HT1080 (cell line): ENCODE measurements around the gene FBXO46. TPM values are rescaled to one million over a fixed set of nuclear protein-coding genes. Genes with fewer than 3 reads are reported as not detected.

Experiments
- DNase-seq: peaks from one replicate; pipeline ENCODE4 v3.0.0-alpha.2; 2015; ENCODE audit warnings: low read depth
- polyA plus RNA-seq, 2 experiments: library from polyadenylated mRNA; depleted of rRNA; stranded (reverse); fragments of >200 nt; gene quantifications; 2 replicates each; pipeline ENCODE4 v1.2.3, GENCODE V29; 2015
- total RNA-seq: library from RNA; depleted of rRNA; stranded (reverse); fragments of >200 nt; shearing (Covaris generic); gene quantifications from 2 replicates; pipeline ENCODE4 v1.2.3, GENCODE V29; 2014; rRNA removed

FBXO46 gene, protein sequence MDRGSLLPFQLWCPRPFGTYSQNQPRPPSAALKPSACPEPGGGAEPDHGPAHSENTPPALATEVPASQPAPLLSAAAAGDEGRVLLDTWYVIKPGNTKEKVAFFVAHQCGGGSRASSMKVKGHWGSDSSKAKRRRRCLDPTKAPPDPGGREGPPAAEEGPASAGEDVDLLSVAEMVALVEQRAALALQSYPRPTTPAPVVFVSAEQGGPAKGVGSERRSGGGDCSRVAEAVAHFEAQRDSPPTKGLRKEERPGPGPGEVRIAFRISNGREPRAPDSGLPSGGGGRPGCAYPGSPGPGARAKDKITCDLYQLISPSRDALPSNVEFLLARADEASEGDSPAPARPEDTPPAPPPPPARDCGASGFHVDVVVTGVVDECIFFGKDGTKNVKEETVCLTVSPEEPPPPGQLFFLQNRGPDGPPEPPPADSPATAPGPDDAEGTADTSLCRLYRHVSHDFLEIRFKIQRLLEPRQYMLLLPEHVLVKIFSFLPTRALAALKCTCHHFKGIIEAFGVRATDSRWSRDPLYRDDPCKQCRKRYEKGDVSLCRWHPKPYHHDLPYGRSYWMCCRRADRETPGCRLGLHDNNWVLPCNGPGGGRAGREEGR
- 9.5 and 14.2 TPM in 2 replicates for total RNA-seq
- polyA plus RNA-seq (2015; cell fraction: cytosol; rRNA removed), result 11.0 and 12.5 TPM in 2 replicates
- polyA plus RNA-seq (2015; cell fraction: nucleus; rRNA removed), result 48.1 and 62.7 TPM in 2 replicates

DNA sequence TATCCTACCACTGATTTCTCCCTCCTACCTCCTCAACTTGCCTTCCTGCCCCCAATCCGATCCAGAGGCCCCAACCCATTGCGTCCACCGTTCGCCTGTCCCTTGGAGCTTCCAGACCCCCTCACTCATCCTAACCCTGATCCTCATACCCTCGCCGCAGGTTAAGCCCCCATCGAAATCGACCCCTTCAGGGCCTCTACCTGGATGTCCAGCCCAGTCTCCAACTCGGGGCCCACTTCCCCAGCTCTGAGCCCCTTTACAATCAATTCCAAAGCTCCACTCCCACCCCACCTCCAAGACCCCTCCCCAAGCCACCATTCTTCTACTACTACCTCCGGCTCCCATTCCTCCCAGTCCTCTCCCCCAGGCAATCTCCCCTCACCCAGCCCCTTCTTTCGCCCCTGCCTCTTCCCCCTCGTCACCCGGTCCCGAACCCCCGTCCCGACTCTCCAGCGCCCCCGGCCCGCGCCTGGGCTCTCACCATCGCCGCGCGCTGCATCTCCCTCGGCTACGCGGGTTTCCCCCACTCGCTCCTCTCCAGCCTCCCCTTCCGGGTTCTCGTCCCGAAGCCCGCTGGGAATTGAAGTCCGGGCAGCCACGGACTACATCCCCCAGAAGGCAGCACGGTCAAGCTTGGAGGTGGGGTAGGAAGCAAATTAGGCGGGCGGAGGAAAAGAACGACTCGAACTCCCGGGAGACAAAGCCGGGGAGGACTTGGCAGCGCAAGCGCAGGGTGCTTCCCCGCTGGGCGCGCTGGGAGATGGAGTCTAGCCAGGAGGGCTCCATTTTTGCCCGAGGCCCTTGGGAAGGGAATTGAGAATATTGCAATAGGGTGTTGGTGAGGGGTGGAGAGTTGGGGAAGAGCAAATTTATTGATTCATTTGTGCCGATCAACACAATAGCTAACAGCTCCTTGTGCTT is at the start of gene FBXO46:
Gene FBXO46, minus strand, starts transcription at position 529 of the 921 bp plus-strand sequence. CDS start 17,401 bp downstream, outside the sequence.
- DNase-seq, result peak; percentile 99

DNA sequence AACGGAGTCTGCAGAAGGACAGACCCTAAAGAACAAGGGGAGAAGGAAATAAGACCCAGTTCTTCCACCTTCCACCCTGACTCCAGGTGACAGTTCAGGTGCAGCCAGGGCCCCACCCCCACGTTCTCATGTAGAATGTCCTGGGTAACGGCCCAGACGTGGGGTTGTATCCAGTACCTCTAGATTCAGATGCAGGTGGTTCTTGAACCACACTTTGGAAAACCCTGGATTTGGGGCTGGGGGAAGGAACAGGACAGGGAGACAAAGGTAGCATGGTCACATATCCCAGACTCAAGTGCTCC is 49.4 kb upstream of the FBXO46 start:
- DNase-seq, result no peak

DNA sequence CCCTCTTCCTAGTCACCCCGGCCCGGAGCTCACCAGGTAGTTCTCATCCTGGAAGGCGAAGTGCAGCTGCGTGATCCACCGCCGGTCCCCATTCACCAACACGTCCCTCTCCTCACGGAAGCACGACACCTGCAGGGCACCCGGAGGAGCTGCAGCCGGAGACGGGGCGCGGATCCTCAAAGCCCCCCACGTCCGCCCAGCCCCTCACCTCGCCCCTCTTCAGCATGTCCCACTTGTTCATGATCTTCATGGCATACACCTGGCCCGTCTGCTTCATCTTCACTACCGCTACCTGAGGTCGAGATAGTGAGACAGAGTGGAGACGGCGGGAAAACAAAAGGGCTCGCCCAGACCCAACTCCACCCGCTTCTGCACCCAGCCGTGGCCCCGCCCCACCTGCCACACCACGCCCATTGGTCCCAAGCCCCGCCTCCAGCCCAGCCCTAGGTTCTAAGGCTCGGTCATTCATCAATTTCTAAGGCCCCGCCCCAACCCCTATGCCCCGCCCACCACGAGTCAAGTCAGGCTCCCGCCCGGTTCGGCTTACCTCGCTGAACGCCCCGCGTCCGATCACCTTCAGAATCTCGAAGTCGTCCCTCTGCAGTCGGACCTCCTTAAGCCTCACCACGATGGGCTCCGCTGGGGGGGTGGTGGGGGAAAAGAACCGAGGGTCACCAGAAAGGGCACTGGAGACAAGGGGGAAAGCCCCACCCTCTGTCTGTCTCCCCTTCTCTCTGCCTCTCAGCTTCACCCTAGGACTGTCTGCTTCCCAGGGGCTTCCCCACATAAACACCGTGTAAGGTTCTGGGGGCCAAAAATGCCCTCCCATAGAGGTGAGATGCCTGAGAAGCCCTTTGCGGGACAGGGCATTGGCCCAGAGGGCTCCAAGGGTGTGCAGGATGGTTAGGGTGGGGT is 48.8 kb upstream of the FBXO46 start:
- no peak for DNase-seq

DNA sequence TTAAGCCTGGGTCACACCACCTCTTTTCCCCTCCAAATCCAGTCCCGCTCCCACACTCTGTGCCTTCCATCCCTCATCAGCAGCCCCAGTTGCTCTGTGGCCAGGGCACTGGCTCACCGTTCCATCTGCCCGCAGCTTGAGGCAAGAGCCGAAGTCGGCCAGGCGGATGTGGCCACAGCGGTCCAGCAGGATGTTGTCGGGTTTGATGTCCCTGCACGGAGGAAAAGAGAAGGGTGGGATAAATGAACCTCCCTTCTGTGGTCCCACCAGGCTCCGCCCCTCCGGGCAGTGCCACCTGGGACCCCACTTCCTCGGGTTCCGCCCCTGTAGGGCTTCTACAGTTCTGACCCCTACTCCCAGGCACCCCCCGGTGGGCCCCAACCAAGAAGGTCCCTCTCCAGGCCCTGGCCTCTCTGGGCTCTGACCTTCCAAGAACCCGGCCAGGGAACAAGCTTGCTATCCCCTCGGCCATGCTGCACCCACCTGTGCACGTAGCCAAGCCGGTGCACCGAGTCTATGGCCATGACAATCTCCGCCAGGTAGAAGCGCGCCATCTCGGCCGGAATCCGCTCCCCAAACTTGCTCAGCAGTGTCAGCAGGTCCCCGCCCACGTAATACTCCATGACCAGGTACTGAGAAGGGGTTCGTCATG is 47.4 kb upstream of the FBXO46 start:
- no peak for DNase-seq

DNA sequence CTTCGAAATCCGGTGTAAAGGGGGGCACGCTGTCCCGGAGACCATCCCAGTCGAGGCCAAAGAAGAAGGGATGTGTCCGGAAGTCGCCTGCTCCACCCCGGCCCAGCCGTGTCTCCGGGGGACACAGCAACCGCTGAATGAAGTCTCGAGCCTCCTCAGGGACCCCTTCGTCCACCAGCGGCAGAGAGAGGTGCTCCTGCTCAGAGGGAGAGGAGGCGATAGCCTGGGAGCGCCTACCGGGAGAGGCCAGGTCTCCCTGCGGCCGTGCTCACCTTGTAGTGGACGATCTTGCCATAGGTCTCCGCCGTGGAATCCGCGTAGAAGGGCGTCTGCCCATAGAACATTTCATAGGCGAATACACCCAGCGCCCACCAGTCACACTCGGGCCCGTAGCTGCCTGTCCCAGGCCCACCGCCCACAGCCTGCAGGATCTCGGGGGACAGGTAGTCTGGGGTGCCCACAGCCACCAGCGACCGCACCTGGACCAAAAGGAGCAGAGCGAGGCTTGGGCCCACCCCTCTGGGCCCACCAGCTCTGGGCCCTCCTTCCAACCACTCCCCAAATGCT is 46.8 kb upstream of the FBXO46 start:
- no peak for DNase-seq

DNA sequence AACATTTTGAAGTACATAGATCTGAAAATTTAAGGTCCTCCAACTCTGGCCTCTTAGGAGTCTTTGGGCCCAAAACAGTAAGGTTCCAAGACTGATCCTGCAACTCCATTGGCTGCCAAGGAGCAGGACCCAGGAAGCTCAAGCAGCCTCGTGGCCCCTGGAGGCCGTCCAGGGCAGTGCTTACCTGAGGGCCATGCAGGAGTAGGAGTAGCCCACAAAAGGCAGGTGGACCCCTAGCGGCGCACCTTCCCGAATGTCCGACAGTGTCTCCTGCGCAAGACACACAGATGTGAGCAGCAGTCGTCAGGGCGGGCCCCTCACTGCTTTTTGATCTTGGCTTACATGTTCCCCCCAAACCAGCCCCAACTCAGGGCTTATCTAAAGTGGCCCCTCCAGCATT is 44.1 kb upstream of the FBXO46 start:
- no peak for DNase-seq

DNA sequence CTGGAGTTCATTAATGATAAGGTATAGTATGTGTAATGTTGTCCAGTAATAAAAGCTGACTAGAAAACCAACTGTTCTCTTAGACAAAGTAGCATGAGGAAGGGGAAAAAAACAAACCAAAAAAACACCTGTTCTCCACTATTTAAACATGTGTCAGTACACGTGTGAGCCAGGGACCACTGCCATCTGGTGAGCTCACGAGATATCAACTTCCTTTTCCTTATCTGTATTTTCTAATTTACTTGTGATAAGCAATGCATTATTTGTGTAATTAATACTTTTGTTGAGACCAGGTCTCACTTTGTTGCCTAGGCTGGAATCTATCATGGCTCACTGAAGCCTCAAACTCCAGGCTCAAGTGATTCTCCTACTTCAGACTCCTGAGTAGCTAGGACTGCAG is 42.7 kb upstream of the FBXO46 start:
- no peak for DNase-seq

DNA sequence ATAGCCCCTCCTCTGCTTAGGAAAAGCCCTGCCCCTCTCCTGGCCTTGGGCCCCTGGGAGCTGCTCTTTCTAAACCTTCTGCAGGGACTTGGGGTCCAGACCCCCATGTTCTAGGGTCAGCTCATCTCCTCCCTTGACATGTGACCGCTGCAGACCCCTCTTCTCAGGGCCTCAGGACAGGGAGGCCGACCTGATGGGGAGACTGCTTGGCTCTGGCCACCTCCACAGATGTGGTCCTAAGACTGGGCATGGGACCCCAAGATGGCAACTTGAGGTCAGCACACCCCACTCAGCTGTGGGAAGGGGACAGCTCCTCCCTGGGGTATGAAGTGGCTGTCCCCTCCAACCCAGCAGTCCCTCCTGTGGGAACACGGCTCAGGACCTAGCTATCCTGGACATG is 42.2 kb upstream of the FBXO46 start:
- no peak for DNase-seq

DNA sequence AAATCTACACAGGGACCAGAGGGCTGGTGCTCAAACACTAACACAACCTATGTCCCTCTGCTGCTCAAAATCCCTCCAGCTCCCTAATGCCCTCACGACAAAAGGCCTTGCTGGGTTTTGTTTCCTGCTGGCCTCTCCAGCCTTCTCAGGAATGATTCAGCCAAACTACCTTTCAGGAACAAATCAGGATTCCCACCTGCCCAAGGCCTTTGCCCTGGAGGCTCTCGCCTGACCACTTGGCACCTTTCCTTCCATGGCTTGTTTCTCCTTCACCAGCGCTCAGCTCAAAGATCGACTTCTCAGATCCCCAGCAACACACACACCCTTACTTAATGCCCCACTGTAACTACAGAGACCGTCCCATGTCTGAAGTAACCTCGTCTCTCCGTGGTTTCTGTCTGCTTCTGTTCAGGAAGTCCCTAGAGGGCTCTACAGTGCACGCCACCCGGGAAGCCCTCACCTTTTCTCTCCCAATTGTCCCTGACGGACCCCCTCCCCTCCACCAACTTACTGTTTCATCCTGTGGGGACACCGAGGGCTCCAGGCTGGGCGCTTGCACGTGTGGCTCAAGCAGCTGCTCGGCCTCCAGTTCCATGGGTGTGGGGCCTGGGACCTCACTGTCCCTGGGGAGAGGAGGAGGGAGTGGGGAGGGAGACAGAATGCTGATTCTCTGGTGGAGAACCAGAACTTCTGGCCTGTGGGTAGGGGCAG is 41.6 kb upstream of the FBXO46 start:
- DNase-seq, result no peak

DNA sequence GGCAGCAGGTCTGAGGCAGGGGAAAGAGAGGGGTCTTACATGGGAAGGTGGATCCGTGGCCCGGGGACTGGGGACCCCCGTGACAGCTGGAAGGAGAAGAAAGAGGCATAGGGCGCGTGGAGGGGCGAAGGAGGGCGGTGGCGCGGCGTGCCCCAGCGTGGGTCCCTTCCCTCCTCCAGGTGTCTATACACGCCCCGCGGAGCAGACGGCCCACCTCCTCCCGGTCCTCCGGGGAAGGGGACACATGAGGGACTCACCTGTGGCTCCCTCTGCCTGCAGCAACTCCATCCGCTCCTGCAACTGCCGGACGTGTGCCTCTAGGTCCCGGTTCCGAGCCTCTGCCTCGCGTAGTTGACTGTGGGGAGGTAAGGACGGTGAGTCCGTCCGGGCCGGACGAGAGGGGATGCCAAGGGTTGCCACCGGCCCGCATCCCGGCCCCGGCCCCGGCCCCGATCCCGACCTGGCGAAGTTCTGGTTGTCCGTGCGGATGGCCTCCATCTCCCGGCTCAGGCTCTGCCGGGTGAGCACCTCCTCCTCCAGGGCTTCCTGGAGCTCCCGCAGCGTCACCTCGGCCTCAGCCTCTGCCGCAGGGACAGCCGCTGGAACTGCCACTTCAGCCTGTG is 40.7 kb upstream of the FBXO46 start:
- no peak for DNase-seq

DNA sequence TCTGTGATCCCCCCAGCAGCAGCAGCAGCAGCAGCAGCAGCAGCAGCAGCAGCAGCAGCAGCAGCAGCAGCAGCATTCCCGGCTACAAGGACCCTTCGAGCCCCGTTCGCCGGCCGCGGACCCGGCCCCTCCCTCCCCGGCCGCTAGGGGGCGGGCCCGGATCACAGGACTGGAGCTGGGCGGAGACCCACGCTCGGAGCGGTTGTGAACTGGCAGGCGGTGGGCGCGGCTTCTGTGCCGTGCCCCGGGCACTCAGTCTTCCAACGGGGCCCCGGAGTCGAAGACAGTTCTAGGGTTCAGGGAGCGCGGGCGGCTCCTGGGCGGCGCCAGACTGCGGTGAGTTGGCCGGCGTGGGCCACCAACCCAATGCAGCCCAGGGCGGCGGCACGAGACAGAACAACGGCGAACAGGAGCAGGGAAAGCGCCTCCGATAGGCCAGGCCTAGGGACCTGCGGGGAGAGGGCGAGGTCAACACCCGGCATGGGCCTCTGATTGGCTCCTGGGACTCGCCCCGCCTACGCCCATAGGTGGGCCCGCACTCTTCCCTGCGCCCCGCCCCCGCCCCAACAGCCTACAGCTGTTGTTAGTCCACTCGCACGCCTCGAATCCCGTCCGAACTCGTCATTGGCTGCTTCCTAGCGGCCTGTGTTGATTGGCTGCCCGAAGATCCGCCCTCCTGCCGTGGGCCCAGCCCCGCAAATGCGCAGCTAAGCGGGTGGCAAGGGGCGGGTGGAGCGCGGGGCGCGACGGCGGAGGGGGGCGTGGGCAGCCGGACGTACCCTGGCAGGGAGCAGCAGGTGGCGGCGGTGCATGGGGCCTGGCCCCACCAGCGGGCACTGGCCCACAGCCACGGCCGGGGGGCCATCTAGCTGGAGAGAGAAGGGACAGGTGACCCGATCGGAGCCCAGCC is 39.8 kb upstream of the FBXO46 start:
- DNase-seq, result peak; percentile 79

DNA sequence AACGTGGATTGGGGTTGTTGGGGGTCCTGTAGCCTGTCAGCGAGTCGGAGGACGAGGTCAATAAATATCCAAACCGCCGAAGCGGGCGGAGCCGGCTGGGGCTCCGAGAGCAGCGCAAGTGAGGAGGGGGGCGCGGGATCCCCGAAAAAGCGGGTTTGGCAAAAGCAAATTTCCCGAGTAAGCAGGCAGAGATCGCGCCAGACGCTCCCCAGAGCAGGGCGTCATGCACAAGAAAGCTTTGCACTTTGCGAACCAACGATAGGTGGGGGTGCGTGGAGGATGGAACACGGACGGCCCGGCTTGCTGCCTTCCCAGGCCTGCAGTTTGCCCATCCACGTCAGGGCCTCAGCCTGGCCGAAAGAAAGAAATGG is 39.1 kb upstream of the FBXO46 start:
- DNase-seq, result no peak

DNA sequence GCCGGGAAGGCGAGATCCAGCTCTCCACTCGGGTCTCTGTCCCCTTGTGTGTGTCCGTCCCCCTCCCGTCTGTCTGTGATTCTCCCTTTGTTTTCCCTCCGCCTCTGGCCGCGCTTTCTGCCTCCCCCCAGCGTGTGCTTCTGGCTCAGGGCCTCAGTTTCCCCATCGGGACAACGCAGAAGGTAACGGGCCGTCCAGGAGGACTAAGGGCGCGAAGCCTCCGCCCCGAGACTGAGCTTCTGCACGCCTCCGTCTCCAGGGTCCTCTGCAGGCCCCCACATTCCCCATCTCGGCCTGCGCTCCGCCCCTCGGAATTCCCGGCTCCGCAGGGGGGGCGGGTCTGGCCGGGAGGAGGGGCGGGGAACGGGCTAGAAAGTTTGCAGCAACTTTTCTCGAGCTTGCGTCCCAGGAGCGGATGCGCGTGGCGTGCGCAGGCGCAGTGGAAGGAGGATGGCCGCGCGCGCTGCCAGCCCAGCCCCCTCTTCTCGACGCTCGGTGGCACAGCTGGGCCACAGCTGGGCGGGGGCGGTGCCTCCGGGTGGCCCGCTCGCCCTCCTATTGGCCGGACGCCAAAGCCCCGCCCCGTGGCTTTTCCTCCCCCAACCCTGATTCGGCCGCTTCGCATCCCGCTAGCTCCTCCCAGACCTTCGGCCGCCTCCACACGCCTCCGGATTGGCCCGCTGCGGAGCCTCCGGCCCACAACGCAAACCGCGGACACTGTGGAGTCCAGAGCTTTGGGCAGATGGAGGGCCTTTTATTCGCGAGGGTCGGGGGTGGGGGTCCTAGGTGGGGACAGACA is 38.5 kb upstream of the FBXO46 start, which contains the start of gene SIX5:
Gene SIX5, minus strand, starts transcription at position 269 of the 799 bp plus-strand sequence. CDS start 408 bp downstream, outside the sequence.
- peak; percentile 98 for DNase-seq

DNA sequence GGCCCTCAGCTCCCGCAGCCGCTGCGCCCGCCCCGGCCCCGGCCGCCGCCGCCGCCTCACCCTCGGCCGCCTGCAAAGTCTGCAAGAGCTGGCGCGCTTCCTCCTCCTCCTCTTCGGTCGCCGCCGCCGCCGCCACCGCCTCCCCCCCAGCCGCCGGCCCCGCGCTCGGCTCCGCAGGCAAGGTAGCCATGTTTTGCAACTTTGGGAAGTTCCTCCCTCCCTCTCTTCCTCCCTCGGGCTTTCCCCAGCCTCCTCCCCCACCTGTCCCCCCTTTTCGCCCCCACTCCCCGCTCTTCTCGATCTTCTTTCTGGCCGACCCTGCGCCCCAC is 37.9 kb upstream of the FBXO46 start:
- DNase-seq, result no peak

DNA sequence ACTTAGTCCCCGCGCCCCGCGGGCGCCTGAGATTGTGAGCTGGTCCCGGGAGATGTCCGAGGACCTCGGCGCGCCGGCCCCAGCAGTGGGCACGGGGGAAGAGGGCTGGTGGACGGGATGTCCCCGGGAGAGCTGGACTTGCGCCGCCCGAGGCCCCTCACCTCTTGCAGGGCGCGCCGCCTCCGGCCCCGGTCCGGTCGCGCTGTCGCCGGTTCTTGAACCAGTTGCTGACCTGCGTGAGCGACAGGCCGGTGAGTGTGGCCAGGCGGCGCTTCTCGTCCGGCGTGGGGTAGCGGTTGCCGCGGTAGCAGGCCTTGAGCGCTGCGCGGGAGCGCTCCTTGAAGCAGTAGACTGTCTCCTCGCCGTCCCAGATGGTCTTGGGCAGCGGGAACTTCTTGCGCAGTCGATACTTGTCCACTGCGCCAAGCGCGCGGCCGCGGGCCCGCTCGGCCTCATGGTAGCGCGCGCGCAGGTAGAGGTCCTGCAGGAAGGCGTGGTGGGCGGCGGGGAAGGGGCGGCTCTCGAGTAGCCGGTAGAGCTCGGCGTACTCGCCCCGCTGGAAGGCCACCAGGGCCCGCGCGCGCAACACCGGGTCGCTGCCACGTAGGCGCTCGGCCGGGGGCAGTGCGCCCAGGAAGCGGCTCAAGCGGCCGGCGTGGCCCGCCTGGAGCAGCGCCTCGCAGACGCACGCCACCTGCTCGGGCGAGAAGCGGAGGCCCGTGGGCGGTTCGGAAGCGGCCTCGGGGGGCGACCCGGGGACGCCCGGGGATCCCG is 37.4 kb upstream of the FBXO46 start:
- DNase-seq, result peak; percentile 56

DNA sequence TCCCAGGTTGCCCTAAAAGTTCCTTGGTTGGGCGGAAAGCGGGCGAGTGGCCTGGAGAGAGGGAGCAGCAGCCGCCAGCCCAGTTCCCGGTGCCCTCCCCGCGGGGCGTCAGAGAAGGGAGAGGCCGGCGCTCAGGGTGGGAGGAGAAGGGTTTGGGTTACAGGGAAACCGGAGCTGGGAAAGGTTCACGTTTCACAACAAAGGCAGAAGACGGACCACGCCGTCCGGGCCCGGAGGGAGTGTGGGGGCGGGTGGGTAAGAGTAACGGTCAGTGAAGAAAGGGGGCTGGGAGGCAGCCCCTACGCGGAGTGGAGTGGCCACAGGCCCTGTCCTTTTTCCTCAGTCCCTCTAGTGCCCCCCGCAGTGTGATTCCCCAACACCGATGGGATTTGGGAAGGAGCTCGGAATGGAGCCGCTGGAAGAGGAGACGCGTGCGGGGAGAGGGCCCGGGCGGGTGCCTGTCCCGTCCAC is 36.7 kb upstream of the FBXO46 start:
- DNase-seq, result peak; percentile 72
